HepG2 (cell line): ENCODE measurements around the gene HMGN4. TPM values are rescaled to one million over a fixed set of nuclear protein-coding genes. Genes with fewer than 3 reads are reported as not detected.

Experiments
- AHR ChIP-seq: IDR thresholded peaks from 2 replicates; pipeline ENCODE4 v1.6.1; 2018; ENCODE audit warnings: missing genetic modification reagents, missing compliant biosample characterization
- HOXD1 ChIP-seq: sonication (generic); formaldehyde crosslinking; IDR thresholded peaks from 2 replicates; pipeline ENCODE4 v1.5.0; 2020; ENCODE audit warnings: missing genetic modification reagents
- KDM2A ChIP-seq: sonication (generic); formaldehyde crosslinking; IDR thresholded peaks from 2 replicates; pipeline ENCODE4 v1.4.0; 2020; ENCODE audit warnings: low read depth, missing genetic modification reagents, borderline replicate concordance
- NFIB ChIP-seq: sonication (generic); formaldehyde crosslinking; IDR thresholded peaks from 2 replicates; pipeline ENCODE4 v1.9.0; 2021; ENCODE audit warnings: missing genetic modification reagents, mild to moderate bottlenecking, borderline replicate concordance
- NR2F1 ChIP-seq, 2 experiments: fragments of 450-650 bp in 1 of 2; formaldehyde crosslinking in 1 of 2; IDR thresholded peaks; 2 replicates each; pipeline versions ENCODE4 v1.5.0 to v1.6.1; 2016 to 2020; ENCODE audit warnings: mild to moderate bottlenecking in 1 of 2, missing compliant biosample characterization in 1 of 2, missing genetic modification reagents in 1 of 2, moderate library complexity in 1 of 2
- PHF21A ChIP-seq: sonication (generic); formaldehyde crosslinking; IDR thresholded peaks from 2 replicates; pipeline ENCODE4 v1.5.0; 2020; ENCODE audit warnings: mild to moderate bottlenecking, missing genetic modification reagents
- RBM22 ChIP-seq: fragments of 200-400 bp; formaldehyde crosslinking; optimal IDR thresholded peaks from 2 replicates; pipeline ENCODE3; 2017; ENCODE audit warnings: mild to moderate bottlenecking, low read length, moderate library complexity
- SIX4 ChIP-seq: sonication (generic); formaldehyde crosslinking; IDR thresholded peaks from 2 replicates; pipeline ENCODE4 v1.4.0; 2020; ENCODE audit warnings: missing genetic modification reagents
- SMYD3 ChIP-seq: sonication (generic); formaldehyde crosslinking; IDR thresholded peaks from 2 replicates; pipeline ENCODE4 v1.8.1; 2023; ENCODE audit warnings: mild to moderate bottlenecking, missing genetic modification reagents
- TOE1 ChIP-seq: sonication (generic); formaldehyde crosslinking; IDR thresholded peaks from 2 replicates; pipeline ENCODE4 v1.4.0; 2020; ENCODE audit warnings: mild to moderate bottlenecking, missing genetic modification reagents
- ZEB1 ChIP-seq: IDR thresholded peaks from 2 replicates; pipeline ENCODE4 v1.6.1; 2012; ENCODE audit warnings: mild to moderate bottlenecking, low read depth, inconsistent platforms; ENCODE audit not compliant: insufficient replicate concordance
- ZNF3 ChIP-seq: IDR thresholded peaks from 2 replicates; pipeline ENCODE4 v1.7.0; 2017; ENCODE audit warnings: inconsistent platforms
- ZNF326 ChIP-seq: sonication (generic); formaldehyde crosslinking; IDR thresholded peaks from 2 replicates; pipeline ENCODE4 v1.4.0; 2020; ENCODE audit warnings: missing genetic modification reagents, borderline replicate concordance
- ZNF761 ChIP-seq: sonication (generic); formaldehyde crosslinking; conservative IDR thresholded peaks from 2 replicates; pipeline ENCODE4 v1.4.0; 2020; ENCODE audit warnings: mild to moderate bottlenecking, missing genetic modification reagents
- ZNF777 ChIP-seq: sonication (generic); formaldehyde crosslinking; IDR thresholded peaks from 2 replicates; pipeline ENCODE4 v1.4.0; 2020; ENCODE audit warnings: missing genetic modification reagents
- polyA plus RNA-seq, 8 experiments: library from polyadenylated mRNA; depleted of rRNA in 3 of 8; stranded (reverse) in 7 of 8; unstranded in 1 of 8; fragments of >200 nt; fragmentation: Illumina TruSeq in 4 of 8; extraction: Trizol in 4 of 8; gene quantifications; 2 replicates each; pipeline versions ENCODE4 v1.2.1 to v1.2.3, GENCODE V29; 2011 to 2016; ENCODE audit warnings: low read depth in 4 of 8, missing spikeins in 1 of 8, mixed read lengths in 1 of 8; ENCODE audit not compliant: insufficient read depth in 1 of 8
- total RNA-seq, 5 experiments: library from RNA; depleted of rRNA; stranded (reverse); fragments of >200 nt; fragmentation: Illumina TruSeq; extraction: Trizol; gene quantifications; 2 replicates each; pipeline ENCODE4 v1.2.3, GENCODE V29; 2016; ENCODE audit warnings: low read depth in 1 of 5
- TF ChIP-seq, protein P1 (sequence below): sonication (generic); formaldehyde crosslinking; IDR thresholded peaks from 2 replicates; pipeline ENCODE4 v1.5.1; 2020; ENCODE audit warnings: mild to moderate bottlenecking, moderate library complexity, missing genetic modification reagents
- TF ChIP-seq, protein P2 (sequence below): sonication (generic); IDR thresholded peaks from 2 replicates; pipeline ENCODE4 v1.6.1; 2016; ENCODE audit warnings: low read depth, borderline replicate concordance
- TF ChIP-seq, protein P3 (sequence below): IDR thresholded peaks from 2 replicates; pipeline ENCODE4 v1.4.0; 2020; ENCODE audit warnings: mild to moderate bottlenecking, missing genetic modification reagents
- TF ChIP-seq, protein P4 (sequence below): sonication (generic); formaldehyde crosslinking; IDR thresholded peaks from 2 replicates; pipeline ENCODE4 v1.4.0; 2020; ENCODE audit warnings: missing genetic modification reagents
- TF ChIP-seq, protein P5 (sequence below): sonication (generic); formaldehyde crosslinking; conservative IDR thresholded peaks from 2 replicates; pipeline ENCODE4 v1.8.1; 2023; ENCODE audit warnings: missing genetic modification reagents
- TF ChIP-seq, protein P6 (sequence below): sonication (generic); formaldehyde crosslinking; IDR thresholded peaks from 2 replicates; pipeline ENCODE4 v1.8.1; 2022; ENCODE audit warnings: mild to moderate bottlenecking, missing genetic modification reagents

HMGN4 gene
- total and polyA plus RNA-seq, 2 of the 13 experiments (the other 11 are each of a cell fraction or from before 2014, with no cell fraction given), result 39.9 to 52.1 TPM

DNA sequence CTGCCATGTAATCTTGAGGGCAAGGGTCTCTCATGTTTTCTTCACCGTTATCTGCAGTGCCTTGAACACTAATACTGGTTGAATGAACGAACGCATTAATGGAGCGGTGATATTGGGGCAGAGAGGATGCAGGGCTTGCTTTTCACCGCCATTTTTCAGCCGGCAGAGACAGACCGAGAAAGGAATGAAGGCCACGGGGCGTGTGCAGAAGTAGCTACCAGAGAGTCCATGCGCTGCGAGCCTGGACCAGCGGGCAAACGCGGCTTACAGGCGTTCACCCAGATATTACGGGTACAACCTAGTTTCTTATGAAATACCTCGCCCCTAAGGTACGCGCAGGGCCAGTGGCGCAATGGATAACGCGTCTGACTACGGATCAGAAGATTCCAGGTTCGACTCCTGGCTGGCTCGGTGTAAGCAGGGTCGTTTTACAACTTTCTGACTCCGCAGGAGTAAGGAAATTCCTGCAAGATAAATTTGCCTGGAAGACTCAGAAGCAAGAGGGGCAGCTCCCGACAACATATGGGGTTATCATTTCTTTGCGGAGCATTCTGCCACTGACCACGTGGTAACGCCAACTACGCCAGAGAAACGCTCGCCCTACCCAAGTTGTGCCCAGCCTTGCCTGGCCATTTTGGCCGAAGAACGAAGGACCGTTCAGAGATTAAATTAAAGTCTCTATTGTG is 863 bp upstream of the HMGN4 start (continued):
- TF ChIP-seq NFIB (CRISPR knock-in tag) (no peak), SMYD3 (peak; percentile 87), HOXD1 (CRISPR knock-in tag) (peak; percentile 48; the same call in 1 of the 2 replicates), NR2F1 (CRISPR knock-in tag; IDR thresholded peaks at IDR 0.05) (no peak; a peak in 2 of 4 replicates), TOE1 (peak; percentile 16; the same call in 1 of the 2 replicates), PHF21A (peak; percentile 76; the same call in 1 of the 2 replicates), KDM2A (peak; percentile 98), AHR (CRISPR knock-in tag) (no peak), ZNF761 (CRISPR knock-in tag) (peak; percentile 79), ZEB1 (no peak), ZNF326 (CRISPR knock-in tag) (no peak), ZNF3 (CRISPR knock-in tag) (peak; percentile 52; the same call in 1 of the 2 replicates), SIX4 (CRISPR knock-in tag) (no peak), ZNF777 (CRISPR knock-in tag) (no peak), RBM22 (peak; percentile 94)
- TF ChIP-seq, protein P1, sequence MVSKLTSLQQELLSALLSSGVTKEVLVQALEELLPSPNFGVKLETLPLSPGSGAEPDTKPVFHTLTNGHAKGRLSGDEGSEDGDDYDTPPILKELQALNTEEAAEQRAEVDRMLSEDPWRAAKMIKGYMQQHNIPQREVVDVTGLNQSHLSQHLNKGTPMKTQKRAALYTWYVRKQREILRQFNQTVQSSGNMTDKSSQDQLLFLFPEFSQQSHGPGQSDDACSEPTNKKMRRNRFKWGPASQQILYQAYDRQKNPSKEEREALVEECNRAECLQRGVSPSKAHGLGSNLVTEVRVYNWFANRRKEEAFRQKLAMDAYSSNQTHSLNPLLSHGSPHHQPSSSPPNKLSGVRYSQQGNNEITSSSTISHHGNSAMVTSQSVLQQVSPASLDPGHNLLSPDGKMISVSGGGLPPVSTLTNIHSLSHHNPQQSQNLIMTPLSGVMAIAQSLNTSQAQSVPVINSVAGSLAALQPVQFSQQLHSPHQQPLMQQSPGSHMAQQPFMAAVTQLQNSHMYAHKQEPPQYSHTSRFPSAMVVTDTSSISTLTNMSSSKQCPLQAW (CRISPR knock-in tag), result peak; percentile 96
- TF ChIP-seq, protein P2, sequence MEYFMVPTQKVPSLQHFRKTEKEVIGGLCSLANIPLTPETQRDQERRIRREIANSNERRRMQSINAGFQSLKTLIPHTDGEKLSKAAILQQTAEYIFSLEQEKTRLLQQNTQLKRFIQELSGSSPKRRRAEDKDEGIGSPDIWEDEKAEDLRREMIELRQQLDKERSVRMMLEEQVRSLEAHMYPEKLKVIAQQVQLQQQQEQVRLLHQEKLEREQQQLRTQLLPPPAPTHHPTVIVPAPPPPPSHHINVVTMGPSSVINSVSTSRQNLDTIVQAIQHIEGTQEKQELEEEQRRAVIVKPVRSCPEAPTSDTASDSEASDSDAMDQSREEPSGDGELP, result peak; percentile 58; the same call in 1 of the 2 replicates
- TF ChIP-seq, protein P3, sequence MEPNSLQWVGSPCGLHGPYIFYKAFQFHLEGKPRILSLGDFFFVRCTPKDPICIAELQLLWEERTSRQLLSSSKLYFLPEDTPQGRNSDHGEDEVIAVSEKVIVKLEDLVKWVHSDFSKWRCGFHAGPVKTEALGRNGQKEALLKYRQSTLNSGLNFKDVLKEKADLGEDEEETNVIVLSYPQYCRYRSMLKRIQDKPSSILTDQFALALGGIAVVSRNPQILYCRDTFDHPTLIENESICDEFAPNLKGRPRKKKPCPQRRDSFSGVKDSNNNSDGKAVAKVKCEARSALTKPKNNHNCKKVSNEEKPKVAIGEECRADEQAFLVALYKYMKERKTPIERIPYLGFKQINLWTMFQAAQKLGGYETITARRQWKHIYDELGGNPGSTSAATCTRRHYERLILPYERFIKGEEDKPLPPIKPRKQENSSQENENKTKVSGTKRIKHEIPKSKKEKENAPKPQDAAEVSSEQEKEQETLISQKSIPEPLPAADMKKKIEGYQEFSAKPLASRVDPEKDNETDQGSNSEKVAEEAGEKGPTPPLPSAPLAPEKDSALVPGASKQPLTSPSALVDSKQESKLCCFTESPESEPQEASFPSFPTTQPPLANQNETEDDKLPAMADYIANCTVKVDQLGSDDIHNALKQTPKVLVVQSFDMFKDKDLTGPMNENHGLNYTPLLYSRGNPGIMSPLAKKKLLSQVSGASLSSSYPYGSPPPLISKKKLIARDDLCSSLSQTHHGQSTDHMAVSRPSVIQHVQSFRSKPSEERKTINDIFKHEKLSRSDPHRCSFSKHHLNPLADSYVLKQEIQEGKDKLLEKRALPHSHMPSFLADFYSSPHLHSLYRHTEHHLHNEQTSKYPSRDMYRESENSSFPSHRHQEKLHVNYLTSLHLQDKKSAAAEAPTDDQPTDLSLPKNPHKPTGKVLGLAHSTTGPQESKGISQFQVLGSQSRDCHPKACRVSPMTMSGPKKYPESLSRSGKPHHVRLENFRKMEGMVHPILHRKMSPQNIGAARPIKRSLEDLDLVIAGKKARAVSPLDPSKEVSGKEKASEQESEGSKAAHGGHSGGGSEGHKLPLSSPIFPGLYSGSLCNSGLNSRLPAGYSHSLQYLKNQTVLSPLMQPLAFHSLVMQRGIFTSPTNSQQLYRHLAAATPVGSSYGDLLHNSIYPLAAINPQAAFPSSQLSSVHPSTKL, result peak; percentile 95
- TF ChIP-seq, protein P4, sequence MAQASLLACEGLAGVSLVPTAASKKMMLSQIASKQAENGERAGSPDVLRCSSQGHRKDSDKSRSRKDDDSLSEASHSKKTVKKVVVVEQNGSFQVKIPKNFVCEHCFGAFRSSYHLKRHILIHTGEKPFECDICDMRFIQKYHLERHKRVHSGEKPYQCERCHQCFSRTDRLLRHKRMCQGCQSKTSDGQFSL, result no peak
- TF ChIP-seq, protein P5, sequence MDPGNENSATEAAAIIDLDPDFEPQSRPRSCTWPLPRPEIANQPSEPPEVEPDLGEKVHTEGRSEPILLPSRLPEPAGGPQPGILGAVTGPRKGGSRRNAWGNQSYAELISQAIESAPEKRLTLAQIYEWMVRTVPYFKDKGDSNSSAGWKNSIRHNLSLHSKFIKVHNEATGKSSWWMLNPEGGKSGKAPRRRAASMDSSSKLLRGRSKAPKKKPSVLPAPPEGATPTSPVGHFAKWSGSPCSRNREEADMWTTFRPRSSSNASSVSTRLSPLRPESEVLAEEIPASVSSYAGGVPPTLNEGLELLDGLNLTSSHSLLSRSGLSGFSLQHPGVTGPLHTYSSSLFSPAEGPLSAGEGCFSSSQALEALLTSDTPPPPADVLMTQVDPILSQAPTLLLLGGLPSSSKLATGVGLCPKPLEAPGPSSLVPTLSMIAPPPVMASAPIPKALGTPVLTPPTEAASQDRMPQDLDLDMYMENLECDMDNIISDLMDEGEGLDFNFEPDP (CRISPR knock-in tag), result no peak
- TF ChIP-seq, protein P6, sequence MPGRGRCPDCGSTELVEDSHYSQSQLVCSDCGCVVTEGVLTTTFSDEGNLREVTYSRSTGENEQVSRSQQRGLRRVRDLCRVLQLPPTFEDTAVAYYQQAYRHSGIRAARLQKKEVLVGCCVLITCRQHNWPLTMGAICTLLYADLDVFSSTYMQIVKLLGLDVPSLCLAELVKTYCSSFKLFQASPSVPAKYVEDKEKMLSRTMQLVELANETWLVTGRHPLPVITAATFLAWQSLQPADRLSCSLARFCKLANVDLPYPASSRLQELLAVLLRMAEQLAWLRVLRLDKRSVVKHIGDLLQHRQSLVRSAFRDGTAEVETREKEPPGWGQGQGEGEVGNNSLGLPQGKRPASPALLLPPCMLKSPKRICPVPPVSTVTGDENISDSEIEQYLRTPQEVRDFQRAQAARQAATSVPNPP (CRISPR knock-in tag), result peak; percentile 84
